ENCODE data around the gene NAT8L. TPM values are rescaled to one million over a fixed set of nuclear protein-coding genes. Genes with fewer than 3 reads are reported as not detected.

Gene NAT8L
- total and polyA plus RNA-seq, 2 of the 4 experiments (the other 2 are of a cell fraction), result 0.05 TPM; not detected in 1

DNA sequence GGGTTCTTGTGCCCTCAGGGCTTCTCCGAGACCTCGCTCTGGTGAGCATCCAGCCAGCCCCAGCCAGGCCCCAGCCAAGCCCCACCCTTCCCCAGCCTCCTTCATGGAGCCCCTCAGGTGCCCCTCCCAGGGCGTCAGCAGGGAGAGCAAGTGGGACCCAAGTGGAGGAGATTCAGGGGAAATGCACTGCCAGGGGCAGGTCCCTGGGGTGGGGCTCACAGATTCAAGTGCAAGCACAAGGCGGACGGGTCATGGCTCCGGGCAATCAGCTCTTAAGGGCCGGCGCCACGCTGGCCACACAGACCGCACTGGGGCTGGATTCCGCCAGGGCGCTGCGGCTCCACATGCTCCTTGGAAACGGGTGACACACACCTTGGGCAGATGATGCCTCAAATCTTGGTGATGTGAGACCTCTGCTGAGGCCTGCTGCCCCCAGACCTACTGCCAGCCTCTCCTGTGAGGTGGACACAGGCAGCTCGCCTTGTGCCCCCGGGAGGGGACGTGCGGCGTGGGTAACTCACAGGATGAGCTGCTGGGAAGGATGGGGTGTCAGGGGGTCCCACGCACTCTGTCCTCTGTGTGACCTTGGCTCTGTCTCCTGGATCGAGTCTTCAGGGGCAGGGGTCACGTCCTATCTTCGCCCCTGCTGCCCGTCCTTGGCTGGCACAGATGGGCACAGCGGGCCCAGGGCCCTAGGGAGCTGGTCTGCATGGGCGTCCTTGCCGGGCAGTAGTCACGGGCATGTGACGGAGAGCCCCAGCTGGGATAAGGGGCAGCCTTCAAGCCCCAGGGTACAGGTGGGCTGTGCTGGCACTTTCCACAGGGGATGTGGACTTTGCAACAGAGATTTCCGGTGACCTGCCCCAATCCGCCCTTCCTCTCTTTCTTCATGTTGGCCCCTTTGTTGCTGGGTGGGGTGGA lies 17.1 kb downstream of the NAT8L start:
- H3K23ac ChIP-seq (ENCODE audit: low read depth, low read length), result no peak overlapping the region
- no peak overlapping the region for H2BK15ac ChIP-seq (ENCODE audit: low read depth, low read length)
- H2AK9ac ChIP-seq (replicated peaks; ENCODE audit: low read depth, low read length, poor library complexity), result no peak overlapping the region
- DNase-seq (no peak), ATAC-seq (ENCODE audit: low read depth) (no peak)
- H3K14ac ChIP-seq (replicated peaks; ENCODE audit: low read depth, low read length), result no peak overlapping the region
- H3K56ac ChIP-seq (ENCODE audit: extremely low read depth, insufficient read depth, low read length), result no peak overlapping the region
- H2BK120ac ChIP-seq (ENCODE audit: low read depth, low read length), result no peak overlapping the region
- H2AFZ ChIP-seq (replicated peaks; ENCODE audit: low read length, poor library complexity), result no peak overlapping the region
- H3K4me1 ChIP-seq (ENCODE audit: control insufficient read depth, insufficient read depth, low read length), result no peaks in the 10 kb centered on the region
- in situ Hi-C loops (cut with MboI; ENCODE audit: low sequenced_read_pairs), result no loop called here
- H4K8ac ChIP-seq (ENCODE audit: low read depth in 2 of 2, low read length in 2 of 2), result no peak overlapping the region
- no peak overlapping the region for H4K91ac ChIP-seq (ENCODE audit: insufficient read depth, low read depth, low read length)
- 78% methylated on average over 16 of the region's 31 CpGs; no CpG with 5 or more reads in 1 of the 2 experiments for WGBS, 2 experiments (ENCODE audit: extremely low coverage in 2 of 2, insufficient read length in 1 of 2)
- H3K4ac ChIP-seq (ENCODE audit: low read depth, low read length), result no peak overlapping the region
- no peaks in the 10 kb centered on the region for H3K79me1 ChIP-seq (ENCODE audit: low read depth in 1 of 2, low read length in 2 of 2)
- H3K18ac ChIP-seq (ENCODE audit: low read depth, low read length), result no peak overlapping the region
- BruUV-seq (replicated peaks), result no TSS peak
- no peaks in the 10 kb centered on the region for H3K9me1 ChIP-seq (ENCODE audit: insufficient read depth, low read length)
- dilution Hi-C loops (cut with HindIII; ENCODE audit: low sequenced_read_pairs, unreplicated experiment), result no loop called here
- no peaks in the 10 kb centered on the region for H3K36me3 ChIP-seq (ENCODE audit: control insufficient read depth, insufficient read depth, low read length)
- ChIA-PET CTCF (no interaction called here), POLR2A (ENCODE audit: unreplicated experiment) (no interaction called here)
- H4K20me1 ChIP-seq (ENCODE audit: insufficient read depth, low read length), result no peaks in the 10 kb centered on the region
- no peak overlapping the region for H3K9ac ChIP-seq (ENCODE audit: low read depth, low read length)
- H4K5ac ChIP-seq (ENCODE audit: low read depth, low read length), result no peak overlapping the region
- H2AK5ac ChIP-seq (ENCODE audit: low read depth, low read length), result no peak overlapping the region
- intact Hi-C loops (cut with micrococcal nuclease), result no loop called here
- H2BK5ac ChIP-seq (ENCODE audit: low read depth, low read length, poor library complexity, severe bottlenecking), result no peak overlapping the region
- no peak overlapping the region for H3K4me3 ChIP-seq (ENCODE audit: insufficient read depth, low read depth, low read length)
- no peak for TF ChIP-seq FOS (IDR thresholded peaks at IDR 0.05; ENCODE audit: low read depth, low read length)
- no peak for TF ChIP-seq MXI1 (IDR thresholded peaks at IDR 0.05; ENCODE audit: borderline replicate concordance, low read depth, low read length)
- H2BK20ac ChIP-seq (ENCODE audit: low read depth, low read length), result no peak overlapping the region
- peaks cover 17% of the 10 kb centered on the region for H3K27me3 ChIP-seq (ENCODE audit: control insufficient read depth, insufficient read depth, low read length)
- H3K9me3 ChIP-seq (ENCODE audit: control insufficient read depth, insufficient read depth, low read length), result no peaks in the 10 kb centered on the region
- H3K4me2 ChIP-seq (ENCODE audit: low read depth, low read length), result no peak overlapping the region
- no peak overlapping the region for H3K27ac ChIP-seq (ENCODE audit: insufficient read depth, low read length)
